Endothelial cell of umbilical vein (primary cell): ENCODE measurements around the gene KCND2. TPM values are rescaled to one million over a fixed set of nuclear protein-coding genes. Genes with fewer than 3 reads are reported as not detected.

Experiments used
- BruUV-seq: library from RNA; stranded (reverse); fragments of 400-500 nt; replicated peaks from 2 replicates; lab custom pipeline; 2021; lab: Mats Ljungman, UMichigan
- CTCF ChIA-PET: fragments of 300-600, 350-600 bp; sonication (Branson Sonifier 250); formaldehyde crosslinking; loops from one replicate; lab custom pipeline; 2021; ENCODE audit warnings: antibody characterized with exemption, inconsistent platforms; lab: Charles Lee
- POLR2A ChIA-PET: fragments of 300-600, 350-600 bp; sonication (Branson Sonifier 250); formaldehyde crosslinking; loops from one replicate; lab custom pipeline; 2021; ENCODE audit warnings: antibody characterized with exemption, inconsistent platforms; lab: Charles Lee
- DNase-seq: peaks from one replicate; pipeline ENCODE4 v3.0.0-alpha.2; 2011; ENCODE audit warnings: low read depth, low spot score
- FAIRE-seq: peaks from 2 replicates; lab custom pipeline; 2011; peaks lifted over from hg19 to GRCh38; lab: Jason Lieb, UNC
- H2AFZ ChIP-seq: 2 replicates; pipeline ENCODE4 v1.6.0; 2012; ENCODE audit warnings: low read depth, low read length, control low read depth, inconsistent platforms
- H3K27ac ChIP-seq: 2 replicates; pipeline ENCODE4 v1.5.1; 2011; ENCODE audit warnings: low read depth, mild to moderate bottlenecking, control low read depth, low read length, moderate library complexity; ENCODE audit not compliant: insufficient read depth
- H3K27me3 ChIP-seq, 2 experiments: 2 replicates each; pipeline versions ENCODE4 v1.6.0 to v1.6.1; 2011; ENCODE audit warnings: low read length in 2 of 2, mixed read lengths in 1 of 2; ENCODE audit not compliant: control insufficient read depth in 2 of 2, insufficient read depth in 2 of 2
- H3K36me3 ChIP-seq, 2 experiments: 2 replicates in 1 of 2; 3 replicates in 1 of 2; pipeline ENCODE4 v1.5.1; 2011; ENCODE audit warnings: low read length in 2 of 2, mild to moderate bottlenecking in 1 of 2, moderate library complexity in 1 of 2; ENCODE audit not compliant: control insufficient read depth in 2 of 2, insufficient read depth in 2 of 2; ENCODE audit errors: extremely low read depth in 1 of 2
- H3K4me1 ChIP-seq: 3 replicates; pipeline ENCODE4 v1.5.1; 2011; ENCODE audit warnings: mild to moderate bottlenecking, low read length; ENCODE audit not compliant: control insufficient read depth, insufficient read depth; ENCODE audit errors: extremely low read depth
- H3K4me2 ChIP-seq: 2 replicates; pipeline ENCODE4 v1.6.1; 2011; ENCODE audit warnings: low read length, control low read depth, mixed read lengths; ENCODE audit not compliant: insufficient read depth
- H3K4me3 ChIP-seq, 3 experiments: fragments of 200-600 bp in 1 of 3; sonication (generic), shearing (Covaris generic) in 1 of 3; replicated peaks in 1 of 3; 2 replicates each; pipeline ENCODE4 v1.5.1; 2011 to 2016; ENCODE audit warnings: control low read depth in 3 of 3, low read length in 3 of 3, mild to moderate bottlenecking in 2 of 3, inconsistent platforms in 1 of 3, low read depth in 1 of 3, moderate library complexity in 1 of 3; ENCODE audit not compliant: insufficient read depth in 1 of 3
- H3K79me2 ChIP-seq: 2 replicates; pipeline ENCODE4 v1.6.0; 2012; ENCODE audit warnings: low read length, inconsistent platforms; ENCODE audit not compliant: control insufficient read depth, insufficient read depth
- H3K9ac ChIP-seq: replicated peaks from 2 replicates; pipeline ENCODE3; 2011; ENCODE audit warnings: low read length, control low read depth; ENCODE audit not compliant: insufficient read depth; ENCODE audit errors: extremely low read depth
- H3K9me1 ChIP-seq: replicated peaks from 3 replicates; pipeline ENCODE4 v1.6.0; 2011; ENCODE audit warnings: mild to moderate bottlenecking, low read length; ENCODE audit not compliant: control insufficient read depth, insufficient read depth; ENCODE audit errors: extremely low read depth
- H3K9me3 ChIP-seq: replicated peaks from 2 replicates; pipeline ENCODE4 v1.5.1; 2012; ENCODE audit warnings: low read length, inconsistent platforms; ENCODE audit not compliant: control insufficient read depth, insufficient read depth
- H4K20me1 ChIP-seq: replicated peaks from 2 replicates; pipeline ENCODE3; 2011; ENCODE audit warnings: mild to moderate bottlenecking, low read length; ENCODE audit not compliant: control insufficient read depth, insufficient read depth; ENCODE audit errors: extremely low read depth
- CTCF ChIP-seq, 2 donors: IDR thresholded peaks; 1 replicate in 1 of 2; 2 replicates in 1 of 2; pipeline ENCODE4 v1.5.1; 2011; ENCODE audit warnings: low read length in 2 of 2, mild to moderate bottlenecking in 2 of 2, moderate library complexity in 2 of 2, control low read depth in 1 of 2, inconsistent platforms in 1 of 2, low read depth in 1 of 2; ENCODE audit not compliant: insufficient read depth in 1 of 2; ENCODE audit errors: extremely low read depth in 1 of 2
- EZH2 ChIP-seq: IDR thresholded peaks from 2 replicates; pipeline ENCODE4 v1.6.1; 2012; ENCODE audit warnings: borderline replicate concordance, low read depth, mild to moderate bottlenecking, moderate library complexity, low read length, inconsistent platforms; ENCODE audit not compliant: severe bottlenecking
- FOS ChIP-seq: IDR thresholded peaks from 2 replicates; pipeline ENCODE4 v1.6.1; 2011; ENCODE audit warnings: mild to moderate bottlenecking, low read length, moderate library complexity, borderline replicate concordance; ENCODE audit not compliant: insufficient read depth
- GATA2 ChIP-seq: IDR thresholded peaks from 2 replicates; pipeline ENCODE4 v1.7.0; 2011; ENCODE audit warnings: low read depth, mild to moderate bottlenecking, moderate library complexity, mixed read lengths, low read length; ENCODE audit not compliant: insufficient read length, insufficient read depth
- JUN ChIP-seq: IDR thresholded peaks from 2 replicates; pipeline ENCODE4 v1.6.1; 2011; ENCODE audit warnings: borderline replicate concordance, low read depth; ENCODE audit not compliant: insufficient read length, insufficient read depth
- MAX ChIP-seq: IDR thresholded peaks from 2 replicates; pipeline ENCODE4 v1.6.1; 2011; ENCODE audit not compliant: insufficient read depth, insufficient read length
- MYC ChIP-seq: IDR thresholded peaks from one replicate; pipeline ENCODE4 v1.6.1; 2011; ENCODE audit warnings: mild to moderate bottlenecking, low read depth, low read length
- POLR2A ChIP-seq: IDR thresholded peaks from 2 replicates; pipeline ENCODE4 v1.6.1; 2012; ENCODE audit warnings: low read depth, mild to moderate bottlenecking, control low read depth, low read length
- POLR2AphosphoS5 ChIP-seq: IDR thresholded peaks from 2 replicates; pipeline ENCODE4 v1.6.1; 2012; ENCODE audit warnings: low read depth, mild to moderate bottlenecking, control low read depth, low read length, moderate library complexity; ENCODE audit not compliant: insufficient read depth
- dilution Hi-C: fragments of 300-500 bp; cut with MboI; formaldehyde crosslinking; loops from one replicate; pipeline ENCODE4 v1.15.0; 2019; ENCODE audit warnings: low sequenced_read_pairs; ENCODE audit not compliant: extremely low pct_ligation_motif_present
- intact Hi-C: fragments of 100-400 bp; cut with micrococcal nuclease; formaldehyde crosslinking; loops from one replicate; pipeline ENCODE4 v1.10.0; 2022
- polyA plus RNA-seq, 4 experiments: library from polyadenylated mRNA; depleted of rRNA in 3 of 4; stranded (reverse) in 3 of 4; unstranded in 1 of 4; fragments of >200 nt; gene quantifications; 2 replicates each; pipeline versions ENCODE4 v1.2.1 to v1.2.3, GENCODE V29; 2011 to 2012; ENCODE audit warnings: missing spikeins in 1 of 4
- total RNA-seq: library from RNA; stranded (reverse); gene quantifications from 2 replicates; pipeline ENCODE4 v1.2.3, GENCODE V29; 2021

KCND2 gene
- total and polyA plus RNA-seq, 2 donors (not counting 3 experiments of a cell fraction or from before 2014, with no cell fraction given): not detected

DNA sequence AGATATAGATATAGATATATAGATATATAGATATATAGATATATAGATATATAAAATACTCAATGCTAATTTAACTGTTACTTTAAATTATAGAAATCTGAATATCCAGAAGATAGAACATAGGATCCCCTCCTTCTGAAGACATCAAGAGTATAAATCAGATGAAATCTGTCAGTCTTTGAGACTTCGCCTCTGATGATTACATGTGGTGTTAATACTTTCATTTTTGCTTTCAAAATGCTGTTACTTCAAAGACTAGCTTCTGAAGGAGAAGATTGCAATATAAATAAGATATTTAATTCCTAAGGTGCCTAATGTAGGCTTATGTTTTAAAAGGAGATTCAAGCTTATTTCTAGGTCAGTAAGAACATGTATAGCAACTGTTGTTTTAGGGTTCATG is 404.6 kb downstream of the KCND2 start:
- no peak overlapping the region for H3K27ac ChIP-seq
- no peak overlapping the region for H3K9ac ChIP-seq
- no peak overlapping the region for H3K4me3 ChIP-seq
- no peaks in the 10 kb centered on the region for H3K9me1 ChIP-seq
- ChIA-PET POLR2A (no interaction called here), CTCF (no interaction called here)
- BruUV-seq: no TSS peak
- H4K20me1 ChIP-seq: no peaks in the 10 kb centered on the region
- peaks cover 0 to 1% of the 10 kb centered on the region in 2 experiments for H3K27me3 ChIP-seq
- no peak overlapping the region for H2AFZ ChIP-seq
- H3K4me1 ChIP-seq: no peaks in the 10 kb centered on the region
- no peaks in the 10 kb centered on the region for H3K79me2 ChIP-seq
- H3K9me3 ChIP-seq: no peaks in the 10 kb centered on the region
- intact Hi-C loops: no loop called here
- H3K4me2 ChIP-seq: no peak overlapping the region
- no peak for TF ChIP-seq MAX
- TF ChIP-seq MYC: no peak
- no peak for TF ChIP-seq FOS
- TF ChIP-seq POLR2AphosphoS5: no peak
- no peak for TF ChIP-seq JUN
- no peak for TF ChIP-seq EZH2
- no peaks in the 10 kb centered on the region for H3K36me3 ChIP-seq
- FAIRE-seq: no peak
- no peak for DNase-seq
- dilution Hi-C loops: no loop called here

DNA sequence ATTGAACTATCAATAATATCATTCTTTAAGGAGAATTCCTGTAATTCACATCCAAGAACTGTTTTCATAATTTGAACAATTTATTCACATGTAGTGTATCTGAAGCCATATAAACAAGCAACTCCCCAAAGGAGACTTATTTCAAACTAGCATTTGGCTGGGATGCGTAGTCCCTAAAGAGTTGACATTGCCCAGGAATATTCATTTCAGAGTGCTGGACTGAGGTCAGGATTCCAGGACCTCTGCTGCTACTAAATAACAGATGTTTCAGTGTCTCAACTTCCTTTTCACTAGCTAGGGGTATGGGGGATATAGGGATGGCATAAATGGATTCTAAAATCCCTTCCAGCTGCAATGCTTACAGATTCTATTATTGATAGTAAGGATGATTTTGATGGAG is 408.0 kb downstream of the KCND2 start:
- Histone ChIP-seq H3K9me3 (no peaks in the 10 kb centered on the region), H3K27me3 (peaks cover 0 to 1% of the 10 kb centered on the region in 2 experiments), H3K4me1 (no peaks in the 10 kb centered on the region), H3K79me2 (no peaks in the 10 kb centered on the region), H3K9me1 (no peaks in the 10 kb centered on the region), H3K4me3 (no peak overlapping the region), H2AFZ (no peak overlapping the region), H3K9ac (no peak overlapping the region), H3K4me2 (no peak overlapping the region), H3K36me3 (no peaks in the 10 kb centered on the region), H3K27ac (no peak overlapping the region), H4K20me1 (no peaks in the 10 kb centered on the region)
- no TSS peak for BruUV-seq
- intact Hi-C loops (no loop called here), dilution Hi-C loops (no loop called here)
- no peak for TF ChIP-seq FOS
- TF ChIP-seq POLR2AphosphoS5: no peak
- no peak for TF ChIP-seq EZH2
- no peak for TF ChIP-seq MYC
- no peak for TF ChIP-seq GATA2
- no peak for TF ChIP-seq CTCF (IDR thresholded peaks at IDR 0.05; ENCODE audit: extremely low read depth in 1 of 2, insufficient read depth in 1 of 2, low read depth in 1 of 2, low read length in 2 of 2)
- TF ChIP-seq JUN: no peak
- no peak for TF ChIP-seq MAX
- TF ChIP-seq POLR2A: no peak
- FAIRE-seq: no peak
- POLR2A ChIA-PET: no interaction called here
- no peak for DNase-seq
- CTCF ChIA-PET: no interaction called here
